Keratinocyte (primary cell): ENCODE data around the gene STARD3. TPM values are rescaled to one million over a fixed set of nuclear protein-coding genes. Genes with fewer than 3 reads are reported as not detected.

Experiments used
- DNase-seq: peaks from one replicate; pipeline ENCODE4 v3.0.0-alpha.2; 2011; ENCODE audit warnings: low read depth, missing footprints, low spot score
- FAIRE-seq: peaks from 2 replicates; lab custom pipeline; 2011; peaks lifted over from hg19 to GRCh38; lab: Jason Lieb, UNC
- H2AFZ ChIP-seq: 2 replicates; pipeline ENCODE4 v1.6.0; 2012; ENCODE audit warnings: low read length, control low read depth, inconsistent platforms; ENCODE audit not compliant: control insufficient read depth
- H3K27ac ChIP-seq: 2 replicates; pipeline ENCODE4 v1.5.1; 2011; ENCODE audit warnings: low read length; ENCODE audit not compliant: control insufficient read depth, insufficient read depth
- H3K27me3 ChIP-seq: 3 replicates; pipeline ENCODE4 v1.6.0; 2011; ENCODE audit warnings: low read length; ENCODE audit not compliant: control insufficient read depth, insufficient read depth; ENCODE audit errors: extremely low read depth
- H3K36me3 ChIP-seq, 2 experiments: 2 replicates in 1 of 2; 3 replicates in 1 of 2; pipeline ENCODE4 v1.5.1; 2011; ENCODE audit warnings: low read length in 2 of 2, mild to moderate bottlenecking in 1 of 2; ENCODE audit not compliant: control insufficient read depth in 2 of 2, insufficient read depth in 2 of 2; ENCODE audit errors: extremely low read depth in 1 of 2
- H3K4me1 ChIP-seq: 3 replicates; pipeline ENCODE4 v1.5.1; 2011; ENCODE audit warnings: low read length; ENCODE audit not compliant: control insufficient read depth, insufficient read depth; ENCODE audit errors: extremely low read depth
- H3K4me2 ChIP-seq: 3 replicates; pipeline ENCODE4 v1.6.0; 2011; ENCODE audit warnings: low read depth, low read length; ENCODE audit not compliant: control insufficient read depth, insufficient read depth; ENCODE audit errors: extremely low read depth
- H3K4me3 ChIP-seq, 3 experiments: fragments of 200-600 bp in 1 of 3; sonication (generic) in 1 of 3; 2 replicates in 2 of 3; 3 replicates in 1 of 3; pipeline ENCODE4 v1.5.1; 2011 to 2016; ENCODE audit warnings: low read length in 3 of 3, mild to moderate bottlenecking in 3 of 3, control low read depth in 2 of 3, inconsistent platforms in 1 of 3, low read depth in 1 of 3, mixed read lengths in 1 of 3, mixed run types in 1 of 3, moderate library complexity in 1 of 3; ENCODE audit not compliant: control insufficient read depth in 2 of 3, insufficient read depth in 2 of 3; ENCODE audit errors: extremely low read depth in 1 of 3
- H3K79me2 ChIP-seq: 2 replicates; pipeline ENCODE4 v1.6.0; 2012; ENCODE audit warnings: low read length; ENCODE audit not compliant: control insufficient read depth, insufficient read depth
- H3K9ac ChIP-seq: 3 replicates; pipeline ENCODE4 v1.6.0; 2011; ENCODE audit warnings: low read length; ENCODE audit not compliant: control insufficient read depth, insufficient read depth; ENCODE audit errors: extremely low read depth
- H3K9me1 ChIP-seq: 3 replicates; pipeline ENCODE4 v1.6.0; 2011; ENCODE audit warnings: low read length; ENCODE audit not compliant: control insufficient read depth, insufficient read depth; ENCODE audit errors: extremely low read depth
- H3K9me3 ChIP-seq: 2 replicates; pipeline ENCODE4 v1.5.1; 2012; ENCODE audit warnings: low read depth, low read length; ENCODE audit not compliant: control insufficient read depth
- H4K20me1 ChIP-seq: 3 replicates; pipeline ENCODE4 v1.6.0; 2011; ENCODE audit warnings: low read length; ENCODE audit not compliant: control insufficient read depth, insufficient read depth; ENCODE audit errors: extremely low read depth
- CTCF ChIP-seq, 3 experiments: IDR thresholded peaks in 1 of 3; conservative IDR thresholded peaks in 1 of 3; optimal IDR thresholded peaks in 1 of 3; 2 replicates in 2 of 3; 3 replicates in 1 of 3; pipeline versions ENCODE3 to v1.5.1; 2011; ENCODE audit warnings: low read length in 3 of 3, mild to moderate bottlenecking in 3 of 3, moderate library complexity in 2 of 3, control low read depth in 1 of 3, inconsistent platforms in 1 of 3; ENCODE audit not compliant: insufficient read depth in 2 of 3; ENCODE audit errors: extremely low read depth in 1 of 3
- EZH2 ChIP-seq: IDR thresholded peaks from one replicate; pipeline ENCODE4 v1.6.1; 2012; ENCODE audit warnings: inconsistent platforms, mild to moderate bottlenecking, low read length, moderate library complexity
- dilution Hi-C: fragments of 300-500 bp; cut with MboI; formaldehyde crosslinking; loops from one replicate; pipeline ENCODE4 v1.7.0; 2020; ENCODE audit warnings: low sequenced_read_pairs; ENCODE audit not compliant: extremely low pct_ligation_motif_present
- polyA plus RNA-seq, 5 experiments: library from polyadenylated mRNA; depleted of rRNA in 3 of 5; stranded (reverse) in 3 of 5; stranded (forward) in 1 of 5; unstranded in 1 of 5; fragments of >200 nt; gene quantifications; 1 replicate in 1 of 5; 2 replicates in 3 of 5; 3 replicates in 1 of 5; pipeline versions ENCODE4 v1.2.1 to v1.2.3, GENCODE V29; 2011 to 2012; ENCODE audit warnings: missing spikeins in 2 of 5, low read depth in 1 of 5, low replicate concordance in 1 of 5

STARD3 gene
- polyA plus RNA-seq, 1 donor (not counting 4 experiments of a cell fraction or from before 2014, with no cell fraction given): 29.0 TPM

- Histone ChIP-seq H3K9me1 (no peaks in the 10 kb centered on the region), H3K9me3 (no peaks in the 10 kb centered on the region), H4K20me1 (no peaks in the 10 kb centered on the region), H3K4me3 (no peak overlapping the region), H3K27ac (no peak overlapping the region), H3K4me2 (no peak overlapping the region), H3K79me2 (no peaks in the 10 kb centered on the region), H3K27me3 (peaks cover 45% of the 10 kb centered on the region), H3K4me1 (peaks cover 8% of the 10 kb centered on the region), H3K9ac (no peak overlapping the region), H3K36me3 (peaks cover 0 to 2% of the 10 kb centered on the region in 2 experiments), H2AFZ (no peak overlapping the region)
- TF ChIP-seq EZH2 (peak; percentile 79), CTCF (optimal IDR thresholded peaks at IDR 0.05 in 1 of 3, IDR thresholded peaks at IDR 0.05 in 1 of 3, conservative IDR thresholded peaks at IDR 0.05 in 1 of 3; ENCODE audit: extremely low read depth in 1 of 3, insufficient read depth in 2 of 3, low read length in 3 of 3) (no peak)
- dilution Hi-C loops: no loop called here
- no peak for DNase-seq
- FAIRE-seq: no peak
Measured at GRCh38 chr17:39667262-39667944, 30.5 kb downstream of the STARD3 start.

GRCh38 chr17:39667945-39668924, 31.3 kb downstream of the STARD3 start, which contains the start of gene PNMT:
Gene PNMT, plus strand, starts transcription at chr17:39668453. Its CDS starts 23 bp downstream, at chr17:39668476.
- DNase-seq (no peak), FAIRE-seq (no peak)
- dilution Hi-C loops: no loop called here
- no peaks in the 10 kb centered on the region for H4K20me1 ChIP-seq
- H3K4me1 ChIP-seq: peaks cover 8% of the 10 kb centered on the region
- H3K9me3 ChIP-seq: no peaks in the 10 kb centered on the region
- H3K27ac ChIP-seq: no peak within 1 kb of the TSS
- H3K9me1 ChIP-seq: no peaks in the 10 kb centered on the region
- H3K79me2 ChIP-seq: no peaks in the 10 kb centered on the region
- peak within 1 kb of the TSS; percentile 44 for H3K4me2 ChIP-seq
- peaks cover 45% of the 10 kb centered on the region for H3K27me3 ChIP-seq
- peak within 1 kb of the TSS in 2 of 3 experiments; percentile 17 to 38 for H3K4me3 ChIP-seq
- peak within 1 kb of the TSS; percentile 30 for H2AFZ ChIP-seq
- H3K9ac ChIP-seq: peak within 1 kb of the TSS; percentile 33
- TF ChIP-seq EZH2 (peak; percentile 88), CTCF (optimal IDR thresholded peaks at IDR 0.05 in 1 of 3, IDR thresholded peaks at IDR 0.05 in 1 of 3, conservative IDR thresholded peaks at IDR 0.05 in 1 of 3; ENCODE audit: extremely low read depth in 1 of 3, insufficient read depth in 2 of 3, low read length in 3 of 3) (peak; percentile 55 to 79 (median 78))
- peaks cover 0 to 2% of the 10 kb centered on the region in 2 experiments for H3K36me3 ChIP-seq
